ACC112 (cell line): Measurements from ENCODE around the gene SCD5.

ENCODE experiments used
- H2AFZ ChIP-seq: fragments of 200-600 bp; sonication (generic); one replicate; pipeline ENCODE4 v1.6.0; 2017; ENCODE audit warnings: antibody characterized with exemption, low read length; ENCODE audit not compliant: unreplicated experiment
- H3K27ac ChIP-seq: fragments of 200-600 bp; sonication (generic); 2 replicates; pipeline ENCODE4 v1.5.1; 2014; ENCODE audit warnings: low read depth, mild to moderate bottlenecking, antibody characterized with exemption, low read length, moderate library complexity
- H3K27me3 ChIP-seq: fragments of 200-600 bp; sonication (generic); 2 replicates; pipeline ENCODE4 v1.6.1; 2014; ENCODE audit warnings: mild to moderate bottlenecking, antibody characterized with exemption, low read length, moderate library complexity, mixed read lengths; ENCODE audit not compliant: insufficient read depth
- H3K36me3 ChIP-seq: fragments of 200-600 bp; sonication (generic); 2 replicates; pipeline ENCODE4 v1.6.1; 2016; ENCODE audit warnings: mild to moderate bottlenecking, antibody characterized with exemption, low read length, moderate library complexity, mixed read lengths; ENCODE audit not compliant: insufficient read depth
- H3K4me1 ChIP-seq: fragments of 200-600 bp; sonication (generic); one replicate; pipeline ENCODE4 v1.6.1; 2016; ENCODE audit warnings: low read length, mixed read lengths; ENCODE audit not compliant: insufficient read depth, unreplicated experiment, control insufficient read depth
- H3K4me3 ChIP-seq: fragments of 200-600 bp; sonication (generic); 2 replicates; pipeline ENCODE4 v1.5.1; 2014; ENCODE audit warnings: mild to moderate bottlenecking, low read depth, low read length
- H3K79me2 ChIP-seq: fragments of 200-600 bp; sonication (generic); one replicate; pipeline ENCODE4 v1.6.0; 2016; ENCODE audit warnings: low read length; ENCODE audit not compliant: control insufficient read depth, unreplicated experiment, insufficient read depth

SCD5 gene

DNA sequence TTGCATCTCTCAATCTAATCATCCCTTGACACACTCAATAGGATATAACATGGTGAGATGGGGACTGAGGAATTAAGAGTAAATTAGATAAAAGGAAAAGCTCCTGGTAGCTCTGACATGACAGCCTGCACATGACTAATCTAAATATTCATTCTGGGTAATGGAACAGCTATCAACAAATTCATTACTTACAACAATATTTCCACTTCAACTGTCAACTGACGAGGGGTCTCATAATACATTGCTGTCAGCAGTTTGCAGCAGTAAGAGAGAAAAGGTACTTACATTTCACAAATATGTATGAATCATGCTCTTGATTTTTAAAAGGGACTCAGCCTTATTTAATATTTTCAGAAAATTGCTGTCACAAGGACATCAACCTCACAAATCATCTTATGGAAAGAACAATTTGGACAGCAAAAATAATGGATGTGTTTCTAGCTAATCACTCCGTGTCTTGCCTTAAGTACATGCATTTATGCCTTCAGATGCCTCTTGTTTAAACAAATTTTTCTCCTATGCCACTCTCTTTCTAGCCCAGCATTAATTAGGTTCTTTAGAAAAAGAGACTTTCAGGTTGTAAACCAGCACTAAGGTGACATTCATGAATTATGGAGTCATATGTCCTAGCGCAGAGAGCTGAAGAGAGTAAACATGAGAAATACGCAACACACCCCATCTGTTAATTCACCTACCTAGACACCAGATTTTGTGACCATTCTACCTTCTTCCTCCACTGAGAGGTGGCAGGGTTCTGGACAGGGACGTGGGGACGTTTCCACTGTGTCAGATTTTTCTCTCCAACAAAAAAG is 137.2 kb downstream of the SCD5 start:
- Histone ChIP-seq H3K36me3 (no peaks in the 10 kb centered on the region), H3K27ac (no peak overlapping the region), H3K4me3 (no peak overlapping the region), H3K79me2 (no peaks in the 10 kb centered on the region), H2AFZ (no peak overlapping the region), H3K4me1 (no peaks in the 10 kb centered on the region), H3K27me3 (no peaks in the 10 kb centered on the region)

- no peaks in the 10 kb centered on the region for H3K79me2 ChIP-seq
- H3K4me3 ChIP-seq = no peak overlapping the region
- no peak overlapping the region for H3K27ac ChIP-seq
- no peaks in the 10 kb centered on the region for H3K27me3 ChIP-seq
- no peak overlapping the region for H2AFZ ChIP-seq
- H3K36me3 ChIP-seq = no peaks in the 10 kb centered on the region
- peaks cover 16% of the 10 kb centered on the region for H3K4me1 ChIP-seq
Observed at GRCh38 chr4:82652062-82652461, 146.5 kb downstream of the SCD5 start.

- no peak overlapping the region for H2AFZ ChIP-seq
- H3K27ac ChIP-seq = no peak overlapping the region
- no peaks in the 10 kb centered on the region for H3K36me3 ChIP-seq
- H3K79me2 ChIP-seq = no peaks in the 10 kb centered on the region
- H3K4me3 ChIP-seq = no peak overlapping the region
- no peaks in the 10 kb centered on the region for H3K27me3 ChIP-seq
- peaks cover 16% of the 10 kb centered on the region for H3K4me1 ChIP-seq
Observed at GRCh38 chr4:82650868-82651267, 147.7 kb downstream of the SCD5 start.

- Histone ChIP-seq H3K79me2 (no peaks in the 10 kb centered on the region), H3K4me3 (no peak overlapping the region), H3K4me1 (peaks cover 25% of the 10 kb centered on the region), H3K27me3 (no peaks in the 10 kb centered on the region), H3K36me3 (no peaks in the 10 kb centered on the region), H2AFZ (no peak overlapping the region), H3K27ac (no peak overlapping the region)
Observed at GRCh38 chr4:82648356-82648755, 150.2 kb downstream of the SCD5 start.

DNA sequence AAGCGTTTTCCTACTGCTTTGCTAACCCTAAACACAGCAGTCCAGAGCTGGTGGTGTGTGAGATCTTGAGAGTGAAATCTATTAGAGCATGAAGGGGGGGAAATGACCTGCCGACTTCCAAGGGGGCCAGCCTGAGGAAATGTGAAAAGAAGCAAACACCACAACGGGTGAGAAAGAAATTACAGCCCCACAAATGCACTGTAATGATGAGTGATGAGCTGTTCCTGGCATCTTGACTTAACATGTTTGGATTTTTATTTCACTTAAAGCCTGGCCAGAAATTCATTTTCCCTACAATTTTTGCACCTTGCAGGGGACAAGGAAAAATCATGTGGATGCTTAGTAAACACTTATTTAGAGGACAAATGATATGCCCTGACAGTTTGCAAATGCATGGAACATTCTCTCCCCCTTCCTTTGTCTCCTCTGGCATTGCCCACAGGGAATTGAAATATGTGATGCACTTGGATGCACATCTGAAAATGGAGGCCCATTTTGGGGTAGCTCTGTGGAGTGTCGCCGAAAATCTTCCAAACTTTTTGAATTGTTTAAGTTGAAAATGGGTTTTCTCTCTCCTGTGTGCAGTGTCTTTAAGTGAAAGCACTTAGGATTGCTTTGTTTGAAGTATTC is 152.5 kb downstream of the SCD5 start:
- Histone ChIP-seq H3K27ac (no peak overlapping the region), H3K4me1 (peaks cover 15% of the 10 kb centered on the region), H3K79me2 (no peaks in the 10 kb centered on the region), H3K36me3 (no peaks in the 10 kb centered on the region), H3K4me3 (no peak overlapping the region), H3K27me3 (no peaks in the 10 kb centered on the region), H2AFZ (no peak overlapping the region)

GRCh38 chr4:82644734-82645126 is 153.9 kb downstream of the SCD5 start:
- peaks cover 15% of the 10 kb centered on the region for H3K4me1 ChIP-seq
- H3K27ac ChIP-seq = peak overlapping the region; percentile 37
- H3K4me3 ChIP-seq = no peak overlapping the region
- no peaks in the 10 kb centered on the region for H3K27me3 ChIP-seq
- H3K79me2 ChIP-seq = no peaks in the 10 kb centered on the region
- H2AFZ ChIP-seq = no peak overlapping the region
- H3K36me3 ChIP-seq = no peaks in the 10 kb centered on the region

- no peaks in the 10 kb centered on the region for H3K36me3 ChIP-seq
- H3K4me1 ChIP-seq = peaks cover 15% of the 10 kb centered on the region
- H3K79me2 ChIP-seq = no peaks in the 10 kb centered on the region
- no peaks in the 10 kb centered on the region for H3K27me3 ChIP-seq
- no peak overlapping the region for H3K4me3 ChIP-seq
- no peak overlapping the region for H2AFZ ChIP-seq
- peak overlapping the region; percentile 37; the same call in 1 of the 2 replicates for H3K27ac ChIP-seq
Observed at GRCh38 chr4:82643994-82644733, 154.4 kb downstream of the SCD5 start.

DNA sequence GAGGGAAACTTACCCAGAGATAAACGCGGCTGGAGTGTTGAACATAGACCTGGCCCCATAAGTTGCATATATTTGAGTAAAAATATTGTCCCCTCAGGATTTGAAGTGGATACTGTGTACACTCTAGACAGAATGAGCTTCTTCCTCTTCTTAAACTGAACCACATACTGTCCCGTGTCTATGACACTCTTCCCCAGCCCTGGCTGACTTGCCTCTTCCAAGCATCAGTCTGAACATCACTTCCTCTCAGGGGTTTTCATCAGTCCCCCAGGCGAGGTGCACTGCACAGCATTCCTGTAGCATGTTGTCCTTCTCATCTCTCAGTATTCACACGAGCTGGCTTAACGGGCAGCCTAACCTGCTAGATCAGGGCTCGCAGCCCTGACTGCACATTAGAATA is 156.3 kb downstream of the SCD5 start:
- H3K27ac ChIP-seq = no peak overlapping the region
- no peak overlapping the region for H3K4me3 ChIP-seq
- no peak overlapping the region for H2AFZ ChIP-seq
- no peaks in the 10 kb centered on the region for H3K27me3 ChIP-seq
- no peaks in the 10 kb centered on the region for H3K79me2 ChIP-seq
- peaks cover 9% of the 10 kb centered on the region for H3K4me1 ChIP-seq
- no peaks in the 10 kb centered on the region for H3K36me3 ChIP-seq

DNA sequence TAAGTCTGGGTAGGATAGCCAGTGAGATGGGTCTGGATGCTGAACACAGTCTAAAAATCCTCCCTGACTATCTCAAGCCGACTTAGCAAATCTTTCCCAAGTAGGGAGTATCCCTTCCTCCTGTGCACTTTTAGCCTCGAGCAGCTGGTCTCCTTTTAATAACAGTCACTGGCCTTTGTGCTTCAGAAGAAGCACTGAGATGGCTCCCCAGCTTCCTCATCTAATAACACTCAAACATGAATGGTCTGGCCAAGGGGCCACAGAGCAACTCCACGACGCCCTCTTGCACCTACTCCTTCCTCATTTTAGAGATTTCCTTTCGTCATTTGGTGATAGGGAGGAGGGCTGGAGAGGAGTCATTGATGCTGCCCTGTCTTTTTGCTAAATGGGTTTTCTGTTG is 158.1 kb downstream of the SCD5 start:
- H3K79me2 ChIP-seq = no peaks in the 10 kb centered on the region
- no peak overlapping the region for H3K27ac ChIP-seq
- H2AFZ ChIP-seq = no peak overlapping the region
- no peaks in the 10 kb centered on the region for H3K36me3 ChIP-seq
- H3K4me1 ChIP-seq = peaks cover 9% of the 10 kb centered on the region
- H3K27me3 ChIP-seq = no peaks in the 10 kb centered on the region
- no peak overlapping the region for H3K4me3 ChIP-seq

GRCh38 chr4:82639971-82640370 is 158.6 kb downstream of the SCD5 start:
- no peak overlapping the region for H3K4me3 ChIP-seq
- no peaks in the 10 kb centered on the region for H3K27me3 ChIP-seq
- no peak overlapping the region for H2AFZ ChIP-seq
- peaks cover 9% of the 10 kb centered on the region for H3K4me1 ChIP-seq
- no peak overlapping the region for H3K27ac ChIP-seq
- no peaks in the 10 kb centered on the region for H3K36me3 ChIP-seq
- no peaks in the 10 kb centered on the region for H3K79me2 ChIP-seq
